ENCODE results near the gene RGL1.

- TF ChIP-seq POLR2A (IDR thresholded peaks at IDR 0.05) = no peak
- TF ChIP-seq CTCF (IDR thresholded peaks at IDR 0.05) = no peak
These were observed 29.6 kb downstream of the RGL1 start for GRCh38 chr1:183834568-183834967.
